ENCODE results near the gene PSME3. TPM values are rescaled to one million over a fixed set of nuclear protein-coding genes. Genes with fewer than 3 reads are reported as not detected.

PSME3 gene
- total and polyA plus RNA-seq, 2 of the 13 experiments (the other 11 are each of a cell fraction or from before 2014, with no cell fraction given): 66.3 to 135 TPM

DNA sequence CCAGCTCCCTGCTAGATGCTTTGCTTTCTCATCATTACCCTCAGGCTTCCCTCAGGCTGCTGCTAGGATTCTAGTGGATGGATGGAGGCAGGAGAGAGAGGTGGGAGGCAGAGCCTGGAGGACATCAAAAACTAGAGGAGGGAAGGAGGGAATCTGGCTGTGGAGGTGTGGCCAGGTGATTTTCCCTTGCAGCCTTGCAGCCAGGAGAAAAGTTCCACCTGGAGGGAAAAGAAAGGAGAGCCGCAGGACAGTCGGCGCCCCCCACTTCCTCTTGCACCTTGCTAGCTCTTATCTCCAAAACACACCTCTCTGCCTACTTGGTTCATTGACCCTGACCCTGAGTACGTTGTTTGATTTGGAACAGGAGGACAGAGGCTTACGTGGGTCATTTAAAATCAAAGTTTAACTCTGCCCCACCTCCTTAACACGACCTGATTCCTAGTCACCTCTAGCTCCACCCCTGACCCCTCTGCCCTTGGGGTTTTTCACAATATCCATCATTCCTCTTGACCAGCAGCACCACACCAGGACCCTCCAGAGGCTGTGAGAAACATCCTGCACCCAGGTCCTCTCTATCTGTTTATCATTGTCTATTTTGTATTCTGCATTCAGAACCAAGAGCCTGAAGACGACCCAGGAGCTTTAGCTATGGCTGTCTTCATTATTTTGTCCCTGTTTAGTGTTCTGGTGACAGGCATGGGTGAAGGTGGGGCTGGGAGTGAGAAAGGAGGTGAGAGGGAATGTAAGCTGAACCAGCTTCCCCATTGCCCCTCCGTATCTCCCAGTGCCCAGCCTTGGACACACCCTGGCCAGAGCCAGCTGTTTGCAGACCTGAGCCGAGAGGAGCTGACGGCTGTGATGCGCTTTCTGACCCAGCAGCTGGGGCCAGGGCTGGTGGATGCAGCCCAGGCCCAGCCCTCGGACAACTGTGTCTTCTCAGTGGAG lies 33.7 kb downstream of the PSME3 start:
- CTCF ChIA-PET (ENCODE audit: low intra/inter-chr PET ratio, low total read pairs): no interaction called here
- no peaks in the 10 kb centered on the region for H4K20me1 ChIP-seq (ENCODE audit: insufficient read depth, low read length)
- peak overlapping the region; percentile 62 for H3K27ac ChIP-seq (ENCODE audit: extremely low read length, insufficient read depth, low read length)
- intact Hi-C loops (cut with micrococcal nuclease; ENCODE audit: unreplicated experiment): loop anchor here (2.0 kb wide), 1 partner anchor 14 kb away; no protein-coding TSS in a partner anchor
- no peak overlapping the region for H2AFZ ChIP-seq (ENCODE audit: low read length)
- no peaks in the 10 kb centered on the region for H3K79me2 ChIP-seq (ENCODE audit: insufficient read depth, low read length)
- H3K27me3 ChIP-seq (ENCODE audit: control insufficient read depth in 1 of 2, insufficient read depth in 2 of 2, low read length in 2 of 2): no peaks in the 10 kb centered on the region
- whole genome bisulfite sequencing (ENCODE audit: low lambda C conversion rate): under 1% methylated on average over 8 of the region's 12 CpGs
- DNase-seq (ENCODE audit: low spot score) (peak; percentile 68), ATAC-seq (peak; percentile 60), FAIRE-seq (peak; percentile 93)
- H3K4me3 ChIP-seq (replicated peaks in 1 of 3; ENCODE audit: insufficient read depth in 1 of 3, low read depth in 2 of 3, low read length in 3 of 3): peak overlapping the region in 2 of 3 experiments; percentile 18 to 44; a peak in 4 of 6 replicates
- BruUV-seq (replicated peaks): no TSS peak
- peaks cover 9% of the 10 kb centered on the region for H3K9me3 ChIP-seq (ENCODE audit: low read length)
- peaks cover 73% of the 10 kb centered on the region for H3K4me1 ChIP-seq (ENCODE audit: insufficient read depth, low read length)
- 0 out of 2 replicates have a peak overlapping the region, but pooled peaks have one; percentile 25 for H3K9ac ChIP-seq (ENCODE audit: insufficient read depth, low read depth, low read length)
- H3K4me2 ChIP-seq (ENCODE audit: low read depth, low read length): peak overlapping the region; percentile 79
- in situ Hi-C loops (cut with HindIII; ENCODE audit: extremely low pct_ligation_motif_present, low pct_unique_long_range_greater_than_20kb): no loop called here
- POLR2A ChIA-PET: interaction anchor here (0.5 to 3.8 kb wide), 16 partner anchors 12 to 484 kb away, joined by 3 to 36 read pairs (median 12); partner anchors contain the start of genes AOC3, BECN1, RPL27 and WNK4
- H3K36me3 ChIP-seq (replicated peaks in 1 of 2; ENCODE audit: control insufficient read depth in 1 of 2, insufficient read depth in 2 of 2, low read length in 2 of 2): no peaks in the 10 kb centered on the region
- TF ChIP-seq TCF7 (IDR thresholded peaks at IDR 0.05; ENCODE audit: low read depth): peak; percentile 76
- TF ChIP-seq, protein P1, sequence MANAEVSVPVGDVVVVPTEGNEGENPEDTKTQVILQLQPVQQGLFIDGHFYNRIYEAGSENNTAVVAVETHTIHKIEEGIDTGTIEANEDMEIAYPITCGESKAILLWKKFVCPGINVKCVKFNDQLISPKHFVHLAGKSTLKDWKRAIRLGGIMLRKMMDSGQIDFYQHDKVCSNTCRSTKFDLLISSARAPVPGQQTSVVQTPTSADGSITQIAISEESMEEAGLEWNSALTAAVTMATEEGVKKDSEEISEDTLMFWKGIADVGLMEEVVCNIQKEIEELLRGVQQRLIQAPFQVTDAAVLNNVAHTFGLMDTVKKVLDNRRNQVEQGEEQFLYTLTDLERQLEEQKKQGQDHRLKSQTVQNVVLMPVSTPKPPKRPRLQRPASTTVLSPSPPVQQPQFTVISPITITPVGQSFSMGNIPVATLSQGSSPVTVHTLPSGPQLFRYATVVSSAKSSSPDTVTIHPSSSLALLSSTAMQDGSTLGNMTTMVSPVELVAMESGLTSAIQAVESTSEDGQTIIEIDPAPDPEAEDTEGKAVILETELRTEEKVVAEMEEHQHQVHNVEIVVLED (CRISPR knock-in tag; IDR thresholded peaks at IDR 0.05; ENCODE audit: borderline replicate concordance): peak; percentile 43
- peak; percentile 91 for TF ChIP-seq NCOR1 (IDR thresholded peaks at IDR 0.05; ENCODE audit: borderline replicate concordance, low read length)
- peak; percentile 95 for TF ChIP-seq TBX2 (CRISPR knock-in tag; IDR thresholded peaks at IDR 0.05; ENCODE audit: borderline replicate concordance)
- peak; percentile 40; the same call in 1 of the 2 replicates for TF ChIP-seq FOSL2 (CRISPR knock-in tag; IDR thresholded peaks at IDR 0.05)
- peak; percentile 27; the same call in 1 of the 2 replicates for TF ChIP-seq BORCS8-MEF2B (CRISPR knock-in tag; IDR thresholded peaks at IDR 0.05)
- peak; percentile 99 for TF ChIP-seq NR2F2 (IDR thresholded peaks at IDR 0.05; ENCODE audit: borderline replicate concordance, low read depth)
- peak; percentile 55; the same call in 1 of the 2 replicates for TF ChIP-seq MIER3 (CRISPR knock-in tag; IDR thresholded peaks at IDR 0.05; ENCODE audit: borderline replicate concordance)
- peak; percentile 91 for TF ChIP-seq BCL6 (CRISPR knock-in tag; IDR thresholded peaks at IDR 0.05)
- no peak for TF ChIP-seq ZNF564 (CRISPR knock-in tag; IDR thresholded peaks at IDR 0.05)
- no peak for TF ChIP-seq ISX (CRISPR knock-in tag; conservative IDR thresholded peaks at IDR 0.05)
- TF ChIP-seq ZBTB21 (CRISPR knock-in tag; IDR thresholded peaks at IDR 0.05): no peak
- TF ChIP-seq ZSCAN29 (CRISPR knock-in tag; conservative IDR thresholded peaks at IDR 0.05): peak; percentile 72; the same call in 1 of the 2 replicates
- TF ChIP-seq GATAD2A (CRISPR knock-in tag; IDR thresholded peaks at IDR 0.05): peak; percentile 83
- TF ChIP-seq, protein P2, sequence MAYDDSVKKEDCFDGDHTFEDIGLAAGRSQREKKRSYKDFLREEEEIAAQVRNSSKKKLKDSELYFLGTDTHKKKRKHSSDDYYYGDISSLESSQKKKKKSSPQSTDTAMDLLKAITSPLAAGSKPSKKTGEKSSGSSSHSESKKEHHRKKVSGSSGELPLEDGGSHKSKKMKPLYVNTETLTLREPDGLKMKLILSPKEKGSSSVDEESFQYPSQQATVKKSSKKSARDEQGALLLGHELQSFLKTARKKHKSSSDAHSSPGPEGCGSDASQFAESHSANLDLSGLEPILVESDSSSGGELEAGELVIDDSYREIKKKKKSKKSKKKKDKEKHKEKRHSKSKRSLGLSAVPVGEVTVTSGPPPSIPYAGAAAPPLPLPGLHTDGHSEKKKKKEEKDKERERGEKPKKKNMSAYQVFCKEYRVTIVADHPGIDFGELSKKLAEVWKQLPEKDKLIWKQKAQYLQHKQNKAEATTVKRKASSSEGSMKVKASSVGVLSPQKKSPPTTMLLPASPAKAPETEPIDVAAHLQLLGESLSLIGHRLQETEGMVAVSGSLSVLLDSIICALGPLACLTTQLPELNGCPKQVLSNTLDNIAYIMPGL (CRISPR knock-in tag; IDR thresholded peaks at IDR 0.05; ENCODE audit: borderline replicate concordance in 1 of 2, low read depth in 1 of 2): peak; percentile 30 to 36; a peak in 2 of 4 replicates
- TF ChIP-seq, protein P3, sequence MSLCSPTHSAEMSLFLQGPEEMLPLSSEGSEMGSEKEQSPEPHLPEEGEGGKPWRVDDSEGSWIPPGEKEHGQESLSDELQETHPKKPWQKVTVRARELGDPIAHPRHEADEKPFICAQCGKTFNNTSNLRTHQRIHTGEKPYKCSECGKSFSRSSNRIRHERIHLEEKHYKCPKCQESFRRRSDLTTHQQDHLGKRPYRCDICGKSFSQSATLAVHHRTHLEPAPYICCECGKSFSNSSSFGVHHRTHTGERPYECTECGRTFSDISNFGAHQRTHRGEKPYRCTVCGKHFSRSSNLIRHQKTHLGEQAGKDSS (CRISPR knock-in tag; IDR thresholded peaks at IDR 0.05; ENCODE audit: borderline replicate concordance, low read depth): no peak
- peak; percentile 98 for TF ChIP-seq GFI1 (CRISPR knock-in tag; IDR thresholded peaks at IDR 0.05; ENCODE audit: borderline replicate concordance)
- peak; percentile 55; the same call in 1 of the 2 replicates for TF ChIP-seq ERF (CRISPR knock-in tag; IDR thresholded peaks at IDR 0.05)
- TF ChIP-seq ZNF883 (CRISPR knock-in tag; IDR thresholded peaks at IDR 0.05; ENCODE audit: not compliant biosample characterization): peak; percentile 33

Data from HepG2 (cell line).